Muscle of back (tissue), 13 donors: ENCODE results near the gene SF3B2. TPM values are rescaled to one million over a fixed set of nuclear protein-coding genes. Genes with fewer than 3 reads are reported as not detected.
"Not testable (repeated sequence)": the region's sequence is repeated elsewhere in the genome, so short reads cannot be mapped to it uniquely, and the experiment has no call there.

Experiments used
- DNase-seq, 3 donors: peaks; one replicate each; pipeline versions ENCODE4 v3.0.0 to v3.0.0-alpha.2; 2013
- long read RNA-seq, 9 donors: transcript quantifications; one replicate each; lab custom pipeline, GENCODE V29; 2026
- polyA plus RNA-seq, 10 donors: library from polyadenylated mRNA; unstranded; fragments of 120-200 nt; gene quantifications; one replicate each; pipeline ENCODE4 v1.2.1, GENCODE V29; 2013; ENCODE audit not compliant: insufficient read length in 10 of 10

The SF3B2 gene
- 100 to 1,000 TPM; 119 to 163 (median 138) TPM for polyA plus RNA-seq
- long read RNA-seq, donor 1, partial matches to known transcripts: 26 of 32 reads
- long read RNA-seq, donor 1, other reads (novel, unspliced or antisense): 0 of 32 reads
- long read RNA-seq, donor 2, partial matches to known transcripts: 22 of 25 reads
- long read RNA-seq, donor 2, other reads (novel, unspliced or antisense): 0 of 25 reads
- long read RNA-seq, donor 3: 0 reads
- long read RNA-seq, donor 4, partial matches to known transcripts: 11 of 17 reads
- long read RNA-seq, donor 4, other reads (novel, unspliced or antisense): 0 of 17 reads
- long read RNA-seq, donor 5, partial matches to known transcripts: 43 of 52 reads
- long read RNA-seq, donor 5, other reads (novel, unspliced or antisense): 0 of 52 reads
- long read RNA-seq, donor 6, transcript SF3B2-201 (22 exons, 2,903 nt): major isoform, 9 of 44 reads
- long read RNA-seq, donor 6, partial matches to known transcripts: 35 of 44 reads
- long read RNA-seq, donor 6, other reads (novel, unspliced or antisense): 0 of 44 reads
- long read RNA-seq, donor 7, partial matches to known transcripts: 17 of 23 reads
- long read RNA-seq, donor 7, other reads (novel, unspliced or antisense): 0 of 23 reads
- long read RNA-seq, donor 8, partial matches to known transcripts: 28 of 34 reads
- long read RNA-seq, donor 8, other reads (novel, unspliced or antisense): 0 of 34 reads
- long read RNA-seq, donor 9, partial matches to known transcripts: 0 of 1 reads
- long read RNA-seq, donor 9, other reads (novel, unspliced or antisense): 0 of 1 reads

DNA sequence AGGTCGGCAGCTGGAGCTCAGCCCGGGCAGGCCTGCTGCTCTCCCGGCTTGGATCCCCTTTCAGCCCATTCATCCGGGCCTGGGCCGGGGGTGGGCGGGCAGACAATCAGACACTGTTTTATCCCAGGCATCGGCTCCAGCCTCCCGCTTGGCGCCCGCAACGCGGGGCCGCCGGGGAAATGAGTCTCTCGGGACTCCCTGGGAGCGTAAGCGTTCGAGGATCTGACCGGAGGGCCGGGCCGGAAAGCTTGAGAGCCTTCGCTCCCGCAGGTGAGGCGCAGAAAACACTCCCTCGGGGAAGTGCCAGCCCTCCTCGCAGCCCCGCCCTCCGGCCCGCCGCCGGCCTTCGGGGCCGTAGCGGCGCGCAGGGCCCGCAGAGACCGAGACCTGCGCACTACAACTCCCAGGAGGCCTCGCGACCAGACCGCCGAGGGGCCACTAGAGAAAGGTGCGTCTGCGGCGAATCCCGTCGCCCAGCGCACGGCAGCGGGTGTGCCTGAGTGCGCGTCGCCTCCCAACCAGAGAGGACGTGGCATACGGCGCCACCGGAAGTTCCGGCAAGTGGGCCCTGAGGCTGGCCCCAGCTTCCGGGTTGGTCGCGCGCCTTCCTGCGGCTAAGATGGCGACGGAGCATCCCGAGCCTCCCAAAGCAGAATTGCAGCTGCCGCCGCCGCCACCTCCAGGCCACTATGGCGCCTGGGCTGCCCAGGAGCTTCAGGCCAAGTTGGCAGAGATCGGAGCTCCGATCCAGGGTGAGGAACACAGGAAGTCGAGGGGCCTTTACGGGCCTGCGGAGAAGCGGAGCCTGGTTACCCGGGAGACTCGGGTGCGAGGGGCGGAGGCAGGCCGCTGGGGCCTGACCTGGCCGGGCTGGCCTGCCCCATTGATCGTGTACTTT, at the start of gene SF3B2:
SF3B2 (plus strand) TSS at position 599 of the 898 bp plus-strand sequence; CDS start at position 620, 21 bp downstream.
- DNase-seq: peak; percentile 98 to 99 (median 98)

DNA sequence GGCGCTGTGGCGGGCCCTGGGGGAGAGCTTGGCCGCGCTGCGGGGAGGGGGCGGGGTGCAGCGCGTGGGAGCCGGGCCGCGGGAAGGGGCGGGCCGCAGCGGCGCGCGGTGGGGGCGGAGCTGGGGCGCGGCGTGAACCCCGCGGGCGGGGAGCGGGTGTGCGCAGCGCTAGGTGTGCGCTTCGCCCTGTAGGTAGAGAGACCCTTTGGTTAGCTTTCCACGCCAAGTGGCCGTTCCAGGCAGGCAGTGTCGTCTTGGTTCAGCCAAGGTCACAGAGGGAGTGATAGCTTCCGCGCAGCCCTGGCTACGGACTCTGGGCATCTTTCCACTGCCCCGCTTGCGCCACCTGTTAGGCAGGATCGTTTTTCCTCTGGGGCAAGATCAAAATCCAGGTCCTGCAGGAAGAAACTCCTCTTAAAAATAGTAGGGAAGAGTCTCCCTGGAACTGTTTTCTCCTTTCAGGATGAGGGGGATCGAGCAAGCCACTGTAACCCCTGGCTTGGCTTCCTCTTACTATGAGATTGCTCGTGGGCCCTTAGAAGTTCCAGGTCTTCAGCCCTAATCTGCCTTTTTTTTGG, 49.4 kb upstream of the SF3B2 start:
- no peak for DNase-seq

DNA sequence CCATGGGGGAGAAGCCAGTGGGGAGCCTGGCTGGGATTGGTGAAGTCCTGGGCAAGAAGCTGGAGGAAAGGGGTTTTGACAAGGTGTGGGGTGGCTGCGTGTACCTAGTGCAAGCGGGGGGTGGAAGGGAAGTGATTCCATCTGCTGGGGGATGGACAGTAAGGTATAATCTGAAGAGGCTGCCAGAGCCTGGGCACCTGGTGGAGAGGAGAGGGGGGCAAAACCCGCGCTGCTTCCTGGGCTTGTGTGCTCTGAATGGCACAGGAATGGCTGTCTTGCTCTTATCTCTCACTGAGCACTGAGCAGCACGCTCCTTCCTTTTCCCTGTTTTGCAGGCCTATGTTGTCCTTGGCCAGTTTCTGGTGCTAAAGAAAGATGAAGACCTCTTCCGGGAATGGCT, 48.9 kb upstream of the SF3B2 start:
- no peak for DNase-seq

GRCh38 chr11:66004186-66004585, 48.0 kb upstream of the SF3B2 start:
- DNase-seq: no peak

- no peak for DNase-seq
These were observed 45.9 kb upstream of the SF3B2 start for GRCh38 chr11:66006134-66006890.

DNA sequence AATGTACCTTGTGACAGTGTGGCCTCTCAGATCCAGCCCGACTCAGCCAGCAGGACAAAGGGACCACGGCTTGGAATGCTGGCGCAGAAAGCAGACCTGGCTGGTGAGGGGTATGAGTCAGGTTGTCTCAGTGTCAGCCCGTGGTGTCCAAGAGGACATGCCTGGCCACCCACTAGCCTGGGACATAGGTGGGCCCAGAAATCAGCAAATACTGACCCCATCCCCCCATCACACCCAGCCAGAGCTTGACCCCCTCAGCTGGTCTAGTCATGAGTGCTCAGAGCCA, 45.3 kb upstream of the SF3B2 start:
- no peak for DNase-seq

GRCh38 chr11:66007201-66007634, 44.9 kb upstream of the SF3B2 start:
- no peak for DNase-seq

- no peak for DNase-seq
These were observed 44.1 kb upstream of the SF3B2 start for GRCh38 chr11:66008095-66008467.

GRCh38 chr11:66008468-66009101, 43.6 kb upstream of the SF3B2 start:
- DNase-seq: no peak

GRCh38 chr11:66010036-66010435, 42.1 kb upstream of the SF3B2 start:
- DNase-seq: not testable (repeated sequence)

DNA sequence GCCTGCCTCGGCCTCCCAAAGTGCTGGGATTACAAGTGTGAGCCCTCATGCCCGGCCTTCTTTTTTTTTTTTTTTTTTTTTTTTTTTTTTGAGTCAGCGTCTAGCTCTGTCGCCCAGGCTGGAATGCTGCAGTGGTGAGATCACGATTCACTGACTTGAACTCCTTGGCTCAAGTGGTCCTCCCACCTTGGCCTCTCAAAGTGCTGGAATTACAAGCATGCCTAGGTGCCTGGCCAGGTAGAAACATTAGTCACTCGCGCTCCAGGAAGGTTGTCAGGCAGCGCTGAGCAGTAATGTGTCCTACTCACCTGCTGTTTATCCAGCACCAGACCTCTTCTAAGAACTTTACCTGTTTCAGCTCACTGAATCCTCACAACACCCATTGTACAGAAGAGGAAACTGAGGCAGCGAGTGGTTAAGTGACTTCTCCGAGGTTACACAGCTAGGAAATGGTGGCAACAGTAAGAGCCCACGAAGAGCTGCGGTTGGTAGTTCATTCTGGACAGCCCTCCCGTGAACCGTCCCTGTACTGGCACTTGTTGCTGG, 40.9 kb upstream of the SF3B2 start:
- DNase-seq: no peak

DNA sequence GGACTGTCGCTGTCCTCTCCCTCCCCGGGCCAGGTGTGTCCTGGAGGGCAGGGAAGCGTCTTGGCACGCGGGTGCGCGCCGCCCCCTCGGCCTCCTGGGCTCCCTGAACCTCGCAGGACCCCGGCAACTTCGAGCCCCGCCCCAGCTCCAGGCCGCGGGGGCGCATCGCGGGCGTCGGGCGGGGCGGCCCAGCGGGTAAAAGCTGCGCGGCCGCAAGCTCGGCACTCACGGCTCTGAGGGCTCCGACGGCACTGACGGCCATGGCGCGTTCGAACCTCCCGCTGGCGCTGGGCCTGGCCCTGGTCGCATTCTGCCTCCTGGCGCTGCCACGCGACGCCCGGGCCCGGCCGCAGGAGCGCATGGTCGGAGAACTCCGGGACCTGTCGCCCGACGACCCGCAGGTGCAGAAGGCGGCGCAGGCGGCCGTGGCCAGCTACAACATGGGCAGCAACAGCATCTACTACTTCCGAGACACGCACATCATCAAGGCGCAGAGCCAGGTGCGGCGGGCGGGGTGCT, 40.3 kb upstream of the SF3B2 start, which contains the start of gene CST6:
CST6 (plus strand) TSS at position 224 of the 519 bp plus-strand sequence; CDS start at position 261, 37 bp downstream.
- DNase-seq: no peak

DNA sequence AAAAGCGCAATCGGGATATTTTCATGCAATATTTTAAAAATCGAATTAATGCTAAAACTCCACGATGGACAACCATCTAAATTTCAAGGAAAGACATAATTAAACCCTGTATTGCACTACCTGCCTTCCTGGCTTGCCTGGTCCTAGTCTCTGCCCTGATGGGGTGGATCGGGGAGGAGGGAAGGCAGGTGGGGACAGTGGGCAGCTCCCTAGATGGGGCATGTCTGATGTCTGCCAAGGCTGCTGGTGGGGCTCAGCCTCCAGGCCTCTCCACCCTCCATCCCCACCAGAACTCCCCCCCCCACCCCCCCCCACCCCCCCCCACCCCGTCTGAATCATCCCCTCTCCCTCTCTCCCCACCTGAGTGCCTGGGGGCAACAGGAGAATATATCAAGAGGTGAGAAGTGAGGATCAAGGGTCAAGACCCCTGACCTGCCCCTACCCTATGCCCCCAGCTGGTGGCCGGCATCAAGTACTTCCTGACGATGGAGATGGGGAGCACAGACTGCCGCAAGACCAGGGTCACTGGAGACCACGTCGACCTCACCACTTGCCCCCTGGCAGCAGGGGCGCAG, 39.7 kb upstream of the SF3B2 start:
- no peak for DNase-seq

GRCh38 chr11:66012946-66013761, 39.0 kb upstream of the SF3B2 start:
- DNase-seq: no peak

DNA sequence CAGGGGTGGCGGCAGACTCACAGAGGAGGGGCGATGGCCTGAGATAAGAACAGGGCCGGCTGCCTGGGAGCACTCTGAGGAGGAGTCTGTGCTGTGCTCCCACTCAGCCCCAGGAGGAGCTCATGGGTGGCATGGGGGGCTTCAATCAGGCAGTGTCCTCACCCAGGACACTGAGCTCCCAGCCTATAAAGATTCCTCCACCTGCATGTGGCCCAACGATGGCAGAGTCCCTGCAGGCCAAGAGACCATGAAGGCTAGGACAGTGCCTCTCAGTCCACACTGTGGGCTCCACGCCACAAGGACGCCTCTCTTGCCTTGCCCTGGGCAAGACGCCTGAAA, 38.4 kb upstream of the SF3B2 start:
- DNase-seq: no peak

DNA sequence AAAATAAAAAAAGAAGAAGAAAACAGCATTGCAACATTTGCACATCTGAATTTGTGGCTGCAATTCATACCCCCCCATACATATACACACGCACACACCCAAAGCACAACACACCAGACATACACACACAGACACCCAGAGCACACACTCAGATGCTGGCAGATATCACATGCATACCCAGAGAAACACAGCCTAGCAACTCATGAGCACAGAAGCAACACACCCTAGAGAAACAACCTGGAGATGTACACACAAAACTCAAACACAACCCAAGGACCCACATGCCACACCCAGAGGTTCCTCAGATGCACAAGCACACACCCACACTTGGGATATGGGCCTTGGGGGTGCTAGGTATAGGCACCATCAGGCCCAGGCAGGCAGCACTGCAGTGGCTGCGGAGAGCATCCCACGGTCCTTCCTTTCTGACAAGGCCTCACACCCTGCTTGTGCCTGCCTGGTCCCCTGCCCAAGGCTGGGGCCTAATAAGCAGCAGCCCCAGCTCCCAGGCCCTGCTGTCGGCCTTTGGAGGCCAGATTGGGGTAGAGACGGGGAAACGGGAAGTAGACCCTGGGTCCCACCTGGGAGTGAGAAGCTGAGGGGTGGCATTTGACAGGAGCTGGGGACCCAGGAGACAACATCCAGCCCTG, 37.2 kb upstream of the SF3B2 start:
- DNase-seq: no peak

DNA sequence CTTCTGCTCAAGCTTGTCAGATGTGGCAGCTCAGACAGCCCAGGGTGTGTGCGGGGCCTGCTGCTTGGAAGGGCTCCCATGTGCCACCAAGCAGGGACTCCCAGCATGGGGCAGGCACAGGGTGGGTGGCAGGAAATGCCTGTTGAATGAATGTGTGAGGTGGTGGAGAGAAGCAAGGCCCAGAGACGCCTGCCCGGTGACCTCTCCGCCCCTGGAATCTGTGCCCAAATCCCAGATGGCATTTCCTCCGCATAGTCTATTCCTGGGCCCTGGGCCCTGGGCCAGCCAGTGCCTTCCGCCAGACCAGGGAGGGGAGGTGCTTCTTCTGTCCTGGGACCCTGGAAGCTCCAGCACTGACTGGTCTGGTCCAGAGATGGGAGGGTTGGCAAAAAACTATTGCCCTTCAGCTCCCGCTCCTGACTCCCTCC, 36.7 kb upstream of the SF3B2 start:
- no peak for DNase-seq
